Hepatocyte (in vitro differentiated cells): ENCODE data around the gene SLC2A10. TPM values are rescaled to one million over a fixed set of nuclear protein-coding genes. Genes with fewer than 3 reads are reported as not detected.

Experiments
- DNase-seq: peaks from one replicate; pipeline ENCODE4 v3.0.0-alpha.2; 2016; ENCODE audit warnings: low spot score
- H2AFZ ChIP-seq: fragments of 200-600 bp; sonication (generic); 2 replicates; pipeline ENCODE4 v1.6.0; 2016; ENCODE audit warnings: antibody characterized with exemption, mild to moderate bottlenecking
- H3K27ac ChIP-seq: fragments of 200-600 bp; sonication (generic); 2 replicates; pipeline ENCODE4 v1.5.1; 2016; ENCODE audit warnings: mild to moderate bottlenecking
- H3K27me3 ChIP-seq: fragments of 200-600 bp; sonication (generic); 2 replicates; pipeline ENCODE4 v1.6.1; 2016
- H3K36me3 ChIP-seq: fragments of 200-600 bp; sonication (generic); replicated peaks from 2 replicates; pipeline ENCODE4 v1.5.1; 2016; ENCODE audit warnings: low read depth; ENCODE audit not compliant: insufficient read depth
- H3K4me1 ChIP-seq: fragments of 200-600 bp; sonication (generic); 2 replicates; pipeline ENCODE4 v1.5.1; 2016; ENCODE audit warnings: mild to moderate bottlenecking, moderate library complexity; ENCODE audit not compliant: insufficient read depth
- H3K4me2 ChIP-seq: fragments of 200-600 bp; sonication (generic); 2 replicates; pipeline ENCODE4 v1.6.0; 2016
- H3K4me3 ChIP-seq: fragments of 200-600 bp; sonication (generic); 2 replicates; pipeline ENCODE4 v1.5.1; 2016; ENCODE audit warnings: mild to moderate bottlenecking
- H3K79me2 ChIP-seq: fragments of 200-600 bp; sonication (generic); 2 replicates; pipeline ENCODE4 v1.6.0; 2017; ENCODE audit warnings: mild to moderate bottlenecking
- H3K9me2 ChIP-seq: fragments of 200-600 bp; sonication (generic); replicated peaks from 2 replicates; pipeline ENCODE4 v1.6.0; 2017; ENCODE audit warnings: mild to moderate bottlenecking; ENCODE audit not compliant: insufficient read depth
- H3K9me3 ChIP-seq: fragments of 200-600 bp; sonication (generic); 2 replicates; pipeline ENCODE4 v1.5.1; 2016; ENCODE audit warnings: low read depth, mild to moderate bottlenecking
- H4K20me1 ChIP-seq: fragments of 200-600 bp; sonication (generic); 2 replicates; pipeline ENCODE4 v1.6.0; 2016; ENCODE audit warnings: mild to moderate bottlenecking; ENCODE audit not compliant: insufficient read depth, poor library complexity, severe bottlenecking
- EZH2 ChIP-seq: fragments of 200-600 bp; sonication (generic); IDR thresholded peaks from 2 replicates; pipeline ENCODE4 v1.6.1; 2016; ENCODE audit warnings: antibody characterized with exemption, mild to moderate bottlenecking, borderline replicate concordance
- EZH2phosphoT487 ChIP-seq: fragments of 200-600 bp; sonication (generic); IDR thresholded peaks from one replicate; pipeline ENCODE4 v1.6.1; 2018; ENCODE audit warnings: antibody characterized with exemption, mild to moderate bottlenecking, low read depth, moderate library complexity; ENCODE audit not compliant: unreplicated experiment, severe bottlenecking
- WGBS: methylation state at CpG from one replicate; pipeline ENCODE4 v1.1.6; 2016; ENCODE audit warnings: low lambda C conversion rate; ENCODE audit errors: missing lambda C conversion rate; 5-methylcytosine and 5-hydroxymethylcytosine counted together
- polyA plus RNA-seq: library from polyadenylated mRNA; unstranded; fragments of >200 nt; fragmentation: Nextera tagmentation; extraction: Ambion mirVana; gene quantifications from 2 replicates; pipeline ENCODE4 v1.2.1, GENCODE V29; 2016
- total RNA-seq: library from RNA; depleted of rRNA; stranded (reverse); fragments of >200 nt; gene quantifications from 2 replicates; pipeline ENCODE4 v1.2.3, GENCODE V29; 2014
- TF ChIP-seq, protein P1 (sequence below): fragments of 200-600 bp; sonication (generic); IDR thresholded peaks from 2 replicates; pipeline ENCODE4 v1.5.1; 2016; ENCODE audit warnings: antibody characterized with exemption, mild to moderate bottlenecking; ENCODE audit not compliant: poor library complexity

The SLC2A10 gene
- total and polyA plus RNA-seq, 2 experiments from 2014 or later, result 23.4 to 37.2 TPM

DNA sequence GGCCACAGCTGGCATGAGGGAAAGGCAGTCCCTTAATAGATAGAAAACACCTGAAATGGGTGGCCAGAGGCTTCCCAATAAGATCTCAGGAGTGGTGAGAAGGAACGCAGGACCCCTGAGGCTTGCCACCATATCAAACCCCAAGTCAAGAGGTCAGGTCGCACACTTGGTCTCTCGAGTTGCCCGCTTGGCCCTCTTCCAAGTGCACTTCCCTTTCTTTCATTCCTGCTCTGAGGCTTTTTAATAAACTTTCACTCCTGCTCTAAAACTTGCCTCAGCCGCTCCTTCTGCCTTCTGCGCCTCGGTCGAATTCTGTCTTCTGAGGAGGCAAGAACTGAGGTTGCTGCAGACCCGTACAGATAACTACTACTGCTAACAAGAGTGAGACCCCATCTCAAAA is 64.2 kb downstream of the SLC2A10 start:
- no peak for TF ChIP-seq EZH2phosphoT487
- TF ChIP-seq, protein P1, sequence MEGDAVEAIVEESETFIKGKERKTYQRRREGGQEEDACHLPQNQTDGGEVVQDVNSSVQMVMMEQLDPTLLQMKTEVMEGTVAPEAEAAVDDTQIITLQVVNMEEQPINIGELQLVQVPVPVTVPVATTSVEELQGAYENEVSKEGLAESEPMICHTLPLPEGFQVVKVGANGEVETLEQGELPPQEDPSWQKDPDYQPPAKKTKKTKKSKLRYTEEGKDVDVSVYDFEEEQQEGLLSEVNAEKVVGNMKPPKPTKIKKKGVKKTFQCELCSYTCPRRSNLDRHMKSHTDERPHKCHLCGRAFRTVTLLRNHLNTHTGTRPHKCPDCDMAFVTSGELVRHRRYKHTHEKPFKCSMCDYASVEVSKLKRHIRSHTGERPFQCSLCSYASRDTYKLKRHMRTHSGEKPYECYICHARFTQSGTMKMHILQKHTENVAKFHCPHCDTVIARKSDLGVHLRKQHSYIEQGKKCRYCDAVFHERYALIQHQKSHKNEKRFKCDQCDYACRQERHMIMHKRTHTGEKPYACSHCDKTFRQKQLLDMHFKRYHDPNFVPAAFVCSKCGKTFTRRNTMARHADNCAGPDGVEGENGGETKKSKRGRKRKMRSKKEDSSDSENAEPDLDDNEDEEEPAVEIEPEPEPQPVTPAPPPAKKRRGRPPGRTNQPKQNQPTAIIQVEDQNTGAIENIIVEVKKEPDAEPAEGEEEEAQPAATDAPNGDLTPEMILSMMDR, result no peak
- no peak for TF ChIP-seq EZH2
- Histone ChIP-seq H3K27ac (no peak overlapping the region), H3K79me2 (no peaks in the 10 kb centered on the region), H3K27me3 (peaks cover 3% of the 10 kb centered on the region), H3K4me3 (no peak overlapping the region), H4K20me1 (no peaks in the 10 kb centered on the region), H3K36me3 (no peaks in the 10 kb centered on the region), H3K9me3 (no peaks in the 10 kb centered on the region), H3K9me2 (no peaks in the 10 kb centered on the region), H3K4me2 (no peak overlapping the region), H2AFZ (no peak overlapping the region), H3K4me1 (no peaks in the 10 kb centered on the region)
- WGBS, result 81% methylated on average over 9 of the region's 9 CpGs
- DNase-seq, result no peak

DNA sequence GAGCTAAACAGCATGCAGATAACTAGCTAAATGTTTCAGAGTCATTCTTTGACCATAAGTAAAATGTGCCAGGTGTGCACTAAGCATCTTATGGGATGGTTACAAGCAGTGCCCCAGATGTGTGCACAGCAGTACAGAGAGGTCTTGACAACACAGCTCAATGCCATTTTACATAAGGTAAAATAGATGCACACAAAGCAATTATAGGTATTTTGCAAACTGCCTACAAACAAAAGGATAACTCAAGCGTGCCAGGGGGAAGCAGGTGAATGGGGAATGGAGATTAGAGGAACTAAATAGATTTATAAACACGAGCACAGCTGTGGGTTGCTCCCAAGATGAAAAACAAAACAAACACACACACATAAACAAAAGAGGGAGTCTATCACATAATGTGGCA is 64.8 kb downstream of the SLC2A10 start:
- DNase-seq, result no peak
- H3K27ac ChIP-seq, result no peak overlapping the region
- H3K4me1 ChIP-seq, result no peaks in the 10 kb centered on the region
- H3K36me3 ChIP-seq, result no peaks in the 10 kb centered on the region
- no peaks in the 10 kb centered on the region for H3K9me2 ChIP-seq
- 78% methylated on average over 2 of the region's 2 CpGs for WGBS
- no peak for TF ChIP-seq EZH2
- TF ChIP-seq EZH2phosphoT487, result no peak
- TF ChIP-seq, protein P1, result no peak
- H4K20me1 ChIP-seq, result no peaks in the 10 kb centered on the region
- H3K9me3 ChIP-seq, result no peaks in the 10 kb centered on the region
- H3K4me3 ChIP-seq, result no peak overlapping the region
- no peaks in the 10 kb centered on the region for H3K79me2 ChIP-seq
- H3K27me3 ChIP-seq, result peaks cover 3% of the 10 kb centered on the region
- H3K4me2 ChIP-seq, result no peak overlapping the region
- H2AFZ ChIP-seq, result no peak overlapping the region

DNA sequence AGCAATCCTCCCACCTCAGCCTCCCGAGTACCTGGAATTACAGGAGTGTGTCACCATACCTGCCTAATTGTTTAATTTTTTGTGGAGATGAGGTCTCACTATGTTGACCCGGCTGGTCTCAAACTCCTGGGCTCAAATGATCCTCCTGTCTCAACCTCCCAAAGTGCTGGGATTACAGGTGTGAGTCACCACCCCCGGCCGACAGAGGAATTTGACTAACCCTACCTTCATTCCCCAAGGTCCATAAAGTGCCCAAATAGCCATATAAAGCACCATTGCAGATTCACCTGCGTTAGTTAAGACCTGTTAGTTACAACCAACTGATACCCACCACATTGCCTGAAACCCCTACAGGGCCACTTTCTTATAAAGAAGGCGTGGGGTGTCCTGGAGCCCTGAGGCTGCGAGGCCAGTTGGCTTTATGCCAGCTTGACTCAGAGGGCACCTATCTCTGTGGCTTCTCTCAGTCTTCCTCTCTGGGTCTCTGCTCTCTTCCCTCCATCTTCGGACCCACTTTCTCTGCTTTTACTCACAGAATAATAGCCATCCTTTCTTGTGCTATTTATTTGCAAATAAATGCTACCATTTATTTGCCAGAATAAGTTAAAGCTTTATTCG is 65.6 kb downstream of the SLC2A10 start:
- Histone ChIP-seq H3K79me2 (no peaks in the 10 kb centered on the region), H4K20me1 (no peaks in the 10 kb centered on the region), H3K9me2 (no peaks in the 10 kb centered on the region), H3K4me3 (no peak overlapping the region), H3K27me3 (peaks cover 3% of the 10 kb centered on the region), H3K4me1 (no peaks in the 10 kb centered on the region), H3K36me3 (no peaks in the 10 kb centered on the region), H2AFZ (no peak overlapping the region), H3K4me2 (no peak overlapping the region), H3K9me3 (no peaks in the 10 kb centered on the region), H3K27ac (no peak overlapping the region)
- no peak for DNase-seq
- TF ChIP-seq, protein P1, result no peak
- TF ChIP-seq EZH2phosphoT487 (no peak), EZH2 (no peak)
- WGBS, result 88% methylated on average over 9 of the region's 9 CpGs

DNA sequence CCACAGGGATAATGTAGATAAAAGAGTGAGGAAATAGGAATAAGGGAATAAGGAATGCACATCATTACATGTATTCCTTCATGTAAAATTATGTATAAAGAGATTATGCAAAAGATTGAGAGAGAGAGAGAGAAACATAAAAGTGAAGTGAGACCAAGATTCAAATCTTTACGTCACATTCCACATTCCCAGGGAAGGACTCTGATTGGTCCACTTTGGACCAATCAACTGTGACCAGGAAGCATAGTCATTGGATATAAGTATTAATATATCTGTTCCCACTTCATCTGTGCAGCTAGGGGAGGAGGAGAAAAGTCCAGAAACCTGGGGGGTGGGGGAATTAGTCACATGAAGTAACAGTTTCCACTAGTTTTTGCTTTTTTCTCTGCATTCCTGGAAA is 66.4 kb downstream of the SLC2A10 start:
- Histone ChIP-seq H2AFZ (no peak overlapping the region), H4K20me1 (no peaks in the 10 kb centered on the region), H3K4me2 (no peak overlapping the region), H3K27ac (no peak overlapping the region), H3K79me2 (no peaks in the 10 kb centered on the region), H3K9me3 (no peaks in the 10 kb centered on the region), H3K4me3 (no peak overlapping the region), H3K27me3 (peaks cover 3% of the 10 kb centered on the region), H3K9me2 (no peaks in the 10 kb centered on the region), H3K36me3 (no peaks in the 10 kb centered on the region), H3K4me1 (no peaks in the 10 kb centered on the region)
- 93% methylated on average over 1 of the region's 1 CpG for WGBS
- TF ChIP-seq, protein P1, result no peak
- TF ChIP-seq EZH2phosphoT487 (no peak), EZH2 (no peak)
- DNase-seq, result no peak
